Measurements from ENCODE around the gene TTC28. TPM values are rescaled to one million over a fixed set of nuclear protein-coding genes. Genes with fewer than 3 reads are reported as not detected.
"Not testable (repeated sequence)": the region's sequence is repeated elsewhere in the genome, so short reads cannot be mapped to it uniquely, and the experiment has no call there.

The TTC28 gene
- total RNA-seq (1 to 10 TPM in 1 of 2 donors, under 1 TPM in 1; 0.40 to 1.9 TPM), total RNA-seq (0.58 to 1.2 reads per million in 2 donors)

DNA sequence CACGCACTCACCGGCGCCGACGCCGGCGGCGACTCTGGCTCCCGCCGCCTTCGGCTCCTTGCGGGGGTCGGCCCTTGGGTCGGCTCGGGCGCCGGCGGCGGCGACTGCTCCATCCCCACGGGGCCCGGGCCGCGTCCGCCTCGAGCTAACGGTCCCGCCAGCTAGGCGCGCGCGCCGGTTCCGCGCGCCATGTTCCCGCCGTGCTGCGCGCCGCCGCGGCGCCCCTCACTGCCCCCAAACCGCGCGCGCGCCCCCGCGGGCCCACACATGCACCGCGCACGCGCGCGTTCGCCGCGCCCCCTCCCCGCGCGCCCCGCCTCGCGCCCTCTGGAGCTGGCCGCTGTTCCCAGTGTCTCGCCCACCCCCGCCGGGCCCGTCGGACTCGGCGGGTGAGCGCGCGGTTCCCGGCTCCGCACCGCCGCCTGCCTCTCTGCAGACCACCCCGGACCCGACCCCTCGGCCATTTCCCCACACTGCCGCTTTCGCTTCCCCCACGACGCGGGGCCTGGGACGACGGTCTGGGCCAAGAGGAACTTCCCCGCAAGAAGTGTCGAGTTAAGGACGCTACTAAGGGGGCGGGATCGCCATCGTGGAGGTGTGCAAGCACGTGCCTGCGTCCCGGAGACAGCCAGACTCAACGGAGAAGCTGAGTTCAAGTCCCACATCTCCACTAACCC lies at the start of gene TTC28:
TSS of gene TTC28 (minus strand) at position 230 of the 677 bp plus-strand sequence. CDS start at position 113, 117 bp downstream.
- H3K27me3 Mint-ChIP-seq = peaks cover 41% of the 10 kb centered on the region
- H3K4me1 Mint-ChIP-seq; H3K36me3 Mint-ChIP-seq (ENCODE audit: low read depth); ATAC-seq; H3K9me3 ChIP-seq (ENCODE audit: control insufficient read depth, low read length, poor library complexity, severe bottlenecking): not testable (repeated sequence)
- H3K27ac Mint-ChIP-seq = peak within 1 kb of the TSS; percentile 61
- peak in 1 of 3 donors; percentile 14 for DNase-seq
- peak within 1 kb of the TSS; percentile 88 for H3K4me3 Mint-ChIP-seq

GRCh38 chr22:28728621-28729313 lies 49.1 kb upstream of the TTC28 start:
- Mint-ChIP-seq H3K27ac (no peak overlapping the region), H3K36me3 (ENCODE audit: low read depth) (peaks cover 5% of the 10 kb centered on the region), H3K4me1 (peaks cover 8% of the 10 kb centered on the region), H3K4me3 (no peak overlapping the region), H3K27me3 (no peaks in the 10 kb centered on the region)
- ATAC-seq = no peak
- no peak for DNase-seq
- H3K9me3 ChIP-seq (ENCODE audit: control insufficient read depth, low read length, poor library complexity, severe bottlenecking) = no peaks in the 10 kb centered on the region

DNA sequence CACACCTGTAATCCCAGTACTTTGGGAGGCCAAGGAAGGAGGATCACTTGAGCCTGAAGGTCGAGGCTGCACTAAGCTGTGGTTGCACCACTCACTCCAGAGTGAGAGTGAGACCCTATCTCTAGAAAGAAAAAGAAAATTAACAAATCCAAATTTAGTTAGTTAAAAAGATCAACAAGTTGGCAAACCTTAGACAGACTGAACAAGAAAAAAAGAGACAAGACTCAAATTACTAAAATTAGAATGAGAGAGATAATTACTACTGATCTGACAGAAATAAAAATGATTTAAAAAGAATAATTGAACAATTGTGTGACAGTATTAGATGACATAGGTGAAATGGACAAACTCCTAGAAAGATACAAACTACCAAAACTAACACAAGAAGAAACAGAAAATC lies 48.4 kb upstream of the TTC28 start:
- Mint-ChIP-seq H3K27ac (no peak overlapping the region), H3K36me3 (ENCODE audit: low read depth) (peaks cover 6% of the 10 kb centered on the region), H3K4me1 (peaks cover 8% of the 10 kb centered on the region), H3K4me3 (no peak overlapping the region), H3K27me3 (no peaks in the 10 kb centered on the region)
- ATAC-seq (no peak), DNase-seq (no peak)
- no peaks in the 10 kb centered on the region for H3K9me3 ChIP-seq (ENCODE audit: control insufficient read depth, low read length, poor library complexity, severe bottlenecking)

GRCh38 chr22:28718044-28718443 lies 38.4 kb upstream of the TTC28 start:
- Mint-ChIP-seq H3K4me3 (no peak overlapping the region), H3K36me3 (ENCODE audit: low read depth) (no peaks in the 10 kb centered on the region), H3K27ac (no peak overlapping the region), H3K27me3 (no peaks in the 10 kb centered on the region), H3K4me1 (no peaks in the 10 kb centered on the region)
- DNase-seq (no peak), ATAC-seq (no peak)
- no peaks in the 10 kb centered on the region for H3K9me3 ChIP-seq (ENCODE audit: control insufficient read depth, low read length, poor library complexity, severe bottlenecking)

- Mint-ChIP-seq H3K4me3 (no peak overlapping the region), H3K4me1 (no peaks in the 10 kb centered on the region), H3K27ac (no peak overlapping the region), H3K36me3 (ENCODE audit: low read depth) (no peaks in the 10 kb centered on the region), H3K27me3 (no peaks in the 10 kb centered on the region)
- no peak for DNase-seq
- ATAC-seq = no peak
- no peaks in the 10 kb centered on the region for H3K9me3 ChIP-seq (ENCODE audit: control insufficient read depth, low read length, poor library complexity, severe bottlenecking)
Observed at GRCh38 chr22:28716686-28717085, 37.0 kb upstream of the TTC28 start.

DNA sequence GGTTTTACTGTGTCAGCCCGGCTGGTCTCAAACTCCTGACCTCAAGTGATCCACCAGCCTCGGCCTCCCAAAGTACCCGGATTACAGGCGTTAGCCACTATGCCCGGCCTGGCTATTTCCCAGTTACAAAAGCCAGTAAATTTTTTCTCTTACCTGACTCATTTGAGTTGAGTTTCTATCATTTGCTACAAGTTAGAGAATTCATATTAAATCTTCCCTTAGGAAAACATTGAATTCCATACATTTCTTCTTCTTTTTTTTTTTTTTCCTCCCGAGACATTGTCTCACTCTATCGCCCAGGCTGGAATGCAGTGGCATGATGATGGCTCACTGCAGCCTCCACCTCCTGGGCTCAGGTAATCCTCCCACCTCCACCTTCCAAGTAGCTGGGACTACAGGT lies 36.0 kb upstream of the TTC28 start:
- H3K4me1 Mint-ChIP-seq = no peaks in the 10 kb centered on the region
- H3K27ac Mint-ChIP-seq = no peak overlapping the region
- H3K27me3 Mint-ChIP-seq = no peaks in the 10 kb centered on the region
- no peaks in the 10 kb centered on the region for H3K36me3 Mint-ChIP-seq (ENCODE audit: low read depth)
- DNase-seq = no peak
- no peak for ATAC-seq
- no peaks in the 10 kb centered on the region for H3K9me3 ChIP-seq (ENCODE audit: control insufficient read depth, low read length, poor library complexity, severe bottlenecking)
- H3K4me3 Mint-ChIP-seq = no peak overlapping the region

- no peaks in the 10 kb centered on the region for H3K4me1 Mint-ChIP-seq
- no peaks in the 10 kb centered on the region for H3K36me3 Mint-ChIP-seq (ENCODE audit: low read depth)
- ATAC-seq (no peak), DNase-seq (no peak)
- no peak overlapping the region for H3K27ac Mint-ChIP-seq
- no peak overlapping the region for H3K4me3 Mint-ChIP-seq
- no peaks in the 10 kb centered on the region for H3K9me3 ChIP-seq (ENCODE audit: control insufficient read depth, low read length, poor library complexity, severe bottlenecking)
- no peaks in the 10 kb centered on the region for H3K27me3 Mint-ChIP-seq
Observed at GRCh38 chr22:28714043-28714628, 34.5 kb upstream of the TTC28 start.

DNA sequence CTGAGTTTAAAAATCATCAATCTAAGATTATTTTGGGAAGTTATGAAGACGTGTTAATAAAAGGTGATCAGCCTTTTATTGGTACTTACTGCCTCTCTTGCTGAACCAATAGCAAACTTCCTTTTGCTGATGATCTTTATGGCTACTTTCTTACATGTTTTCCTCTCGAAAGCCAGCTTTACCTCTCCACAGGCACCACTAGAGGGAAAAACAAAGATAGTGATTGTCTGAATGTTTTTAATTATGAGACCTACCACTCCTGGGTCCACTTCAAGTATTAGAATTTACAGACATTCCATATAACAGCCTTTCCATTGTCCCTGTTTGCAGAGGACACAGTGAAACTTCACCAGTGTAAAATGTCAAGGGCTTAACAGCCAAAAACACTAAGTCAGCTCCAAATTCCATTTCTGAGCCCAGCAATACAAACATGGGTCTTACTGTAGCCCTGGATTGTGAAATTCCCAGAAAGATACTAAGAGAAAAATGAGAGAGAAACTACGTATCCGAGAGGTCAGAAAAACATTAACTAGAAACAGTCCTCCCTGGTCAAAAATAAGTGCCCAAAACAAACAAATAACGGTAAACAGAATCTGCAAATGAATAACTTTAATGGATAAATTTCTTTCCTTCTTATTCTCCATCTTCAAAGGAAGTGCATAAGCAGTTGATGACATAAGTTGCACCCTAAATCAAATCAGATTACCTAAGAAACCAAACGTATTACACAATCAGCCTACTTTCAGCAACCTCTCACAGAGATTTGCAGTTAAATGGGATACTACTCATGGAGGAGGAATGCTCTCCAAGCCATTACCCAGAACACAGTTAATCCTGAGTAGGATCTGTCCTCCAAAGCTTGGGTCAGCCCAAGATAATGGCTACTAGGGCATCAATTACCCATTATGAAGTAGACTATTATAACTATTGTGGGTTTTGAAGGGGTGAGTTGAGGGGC lies 32.5 kb upstream of the TTC28 start:
- H3K27me3 Mint-ChIP-seq = no peaks in the 10 kb centered on the region
- ATAC-seq (no peak), DNase-seq (no peak)
- no peaks in the 10 kb centered on the region for H3K4me1 Mint-ChIP-seq
- H3K27ac Mint-ChIP-seq = no peak overlapping the region
- peaks cover 3% of the 10 kb centered on the region for H3K36me3 Mint-ChIP-seq (ENCODE audit: low read depth)
- no peak overlapping the region for H3K4me3 Mint-ChIP-seq
- no peaks in the 10 kb centered on the region for H3K9me3 ChIP-seq (ENCODE audit: control insufficient read depth, low read length, poor library complexity, severe bottlenecking)

- H3K36me3 Mint-ChIP-seq (ENCODE audit: low read depth) = peaks cover 3% of the 10 kb centered on the region
- H3K4me3 Mint-ChIP-seq = no peak overlapping the region
- no peaks in the 10 kb centered on the region for H3K4me1 Mint-ChIP-seq
- ATAC-seq (no peak), DNase-seq (no peak)
- H3K9me3 ChIP-seq (ENCODE audit: control insufficient read depth, low read length, poor library complexity, severe bottlenecking) = no peaks in the 10 kb centered on the region
- no peak overlapping the region for H3K27ac Mint-ChIP-seq
- no peaks in the 10 kb centered on the region for H3K27me3 Mint-ChIP-seq
Observed at GRCh38 chr22:28711341-28711740, 31.7 kb upstream of the TTC28 start.

DNA sequence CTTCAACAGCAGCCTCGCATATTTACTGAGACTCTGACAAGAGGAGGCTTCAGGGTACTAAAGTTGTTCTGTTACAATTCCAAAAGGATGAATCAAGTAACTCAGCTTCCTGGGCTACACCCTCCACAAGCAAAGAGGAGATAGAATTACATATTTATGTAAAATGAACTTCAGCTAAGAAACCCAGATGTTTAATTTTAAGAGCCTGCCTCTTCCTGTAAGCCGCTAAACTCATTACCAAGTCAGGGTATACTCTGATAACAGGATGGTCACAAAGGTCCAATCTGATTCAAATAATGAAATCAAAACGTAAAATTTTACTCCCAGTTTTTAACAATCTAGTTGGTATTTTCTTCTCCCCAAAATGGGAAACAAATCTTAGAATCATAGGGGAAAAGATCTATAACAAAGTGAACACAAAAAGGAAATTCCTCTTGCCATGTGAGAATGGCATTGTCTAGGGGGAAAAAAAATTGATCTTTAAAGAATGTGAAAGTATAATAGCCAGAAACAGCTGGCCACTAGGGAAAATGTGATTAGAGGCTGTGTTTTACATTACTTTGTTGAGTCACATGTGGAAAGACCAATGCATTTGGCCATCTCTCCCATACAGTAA lies 31.0 kb upstream of the TTC28 start:
- Mint-ChIP-seq H3K4me3 (no peak overlapping the region), H3K36me3 (ENCODE audit: low read depth) (peaks cover 3% of the 10 kb centered on the region), H3K4me1 (no peaks in the 10 kb centered on the region), H3K27me3 (no peaks in the 10 kb centered on the region), H3K27ac (no peak overlapping the region)
- H3K9me3 ChIP-seq (ENCODE audit: control insufficient read depth, low read length, poor library complexity, severe bottlenecking) = no peaks in the 10 kb centered on the region
- ATAC-seq = no peak
- DNase-seq = no peak

- DNase-seq = no peak
- H3K4me3 Mint-ChIP-seq = no peak overlapping the region
- no peak overlapping the region for H3K27ac Mint-ChIP-seq
- no peaks in the 10 kb centered on the region for H3K9me3 ChIP-seq (ENCODE audit: control insufficient read depth, low read length, poor library complexity, severe bottlenecking)
- no peak for ATAC-seq
- peaks cover 3% of the 10 kb centered on the region for H3K36me3 Mint-ChIP-seq (ENCODE audit: low read depth)
- H3K4me1 Mint-ChIP-seq = no peaks in the 10 kb centered on the region
- no peaks in the 10 kb centered on the region for H3K27me3 Mint-ChIP-seq
Observed at GRCh38 chr22:28710107-28710506, 30.5 kb upstream of the TTC28 start.

GRCh38 chr22:28706845-28707244 lies 27.2 kb upstream of the TTC28 start:
- H3K27me3 Mint-ChIP-seq = no peaks in the 10 kb centered on the region
- H3K27ac Mint-ChIP-seq = no peak overlapping the region
- no peaks in the 10 kb centered on the region for H3K9me3 ChIP-seq (ENCODE audit: control insufficient read depth, low read length, poor library complexity, severe bottlenecking)
- DNase-seq (no peak), ATAC-seq (no peak)
- H3K36me3 Mint-ChIP-seq (ENCODE audit: low read depth) = peaks cover 3% of the 10 kb centered on the region
- no peaks in the 10 kb centered on the region for H3K4me1 Mint-ChIP-seq
- H3K4me3 Mint-ChIP-seq = no peak overlapping the region
